SKM-1 treated with dmso at 0.1 percent for 144 hours (cell line): ENCODE data around the gene TXN.

Source experiments
- DNase-seq: peaks from one replicate; lab custom pipeline; 2025; ENCODE audit not compliant: unreplicated experiment; lab: John Stamatoyannopoulos, UW

The TXN gene

DNA sequence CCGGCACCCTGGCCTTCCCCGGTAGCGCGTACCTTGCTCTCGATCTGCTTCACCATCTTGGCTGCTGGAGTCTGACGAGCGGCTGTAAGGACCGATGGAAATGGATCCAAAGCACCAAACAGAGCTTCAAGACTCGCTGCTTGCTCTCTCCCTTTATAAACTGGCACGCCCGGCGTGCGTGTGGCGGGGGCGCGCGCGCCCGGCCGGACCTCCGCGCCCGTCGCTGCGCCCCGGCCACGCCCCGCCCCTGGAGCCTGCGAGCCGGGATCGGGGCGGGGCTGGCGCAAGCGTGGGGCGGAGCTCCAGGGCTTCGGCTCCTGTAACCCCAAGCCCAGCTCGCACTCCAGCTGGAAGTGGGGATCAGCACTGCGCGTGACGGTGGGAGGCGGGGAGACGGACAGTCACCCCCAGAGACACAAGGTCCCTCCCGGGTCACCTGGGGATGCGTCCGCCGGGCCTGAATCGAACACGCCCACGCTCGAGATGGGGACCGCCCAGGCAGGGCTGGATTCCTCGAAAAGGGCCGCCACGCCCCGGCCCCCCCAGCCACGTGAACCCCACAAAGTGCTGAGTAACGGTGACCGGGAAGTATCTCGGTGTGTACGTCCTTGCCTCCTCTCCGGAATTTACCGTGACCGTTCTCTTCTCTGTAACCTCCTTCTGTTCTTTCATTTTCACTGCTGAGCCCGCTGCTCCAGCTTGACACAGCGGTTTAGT, at the start of gene TXN:
TSS of gene TXN (minus strand) at position 128 of the 717 bp plus-strand sequence. CDS start at position 56, 72 bp downstream.
- DNase-seq: peak; percentile 67

DNA sequence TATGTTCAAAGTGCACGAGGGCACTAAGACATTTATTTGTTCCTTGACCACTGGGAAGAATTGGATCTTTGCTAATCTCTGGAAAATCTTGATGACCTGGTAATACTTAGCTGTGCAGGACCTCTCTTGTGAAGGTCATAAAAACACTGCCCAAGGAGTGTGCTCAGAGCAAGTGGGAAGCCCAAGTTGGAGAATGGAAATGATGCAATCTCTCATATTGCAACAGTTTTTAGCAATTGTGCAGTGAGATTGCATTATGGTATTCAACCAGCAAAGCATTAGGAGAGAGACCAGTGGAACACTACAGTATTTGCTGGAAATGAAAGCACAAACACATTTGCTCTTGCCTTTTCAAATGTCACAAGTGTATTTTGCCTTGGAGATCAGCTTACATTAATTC, 46.8 kb upstream of the TXN start:
- peak; percentile 71 for DNase-seq

DNA sequence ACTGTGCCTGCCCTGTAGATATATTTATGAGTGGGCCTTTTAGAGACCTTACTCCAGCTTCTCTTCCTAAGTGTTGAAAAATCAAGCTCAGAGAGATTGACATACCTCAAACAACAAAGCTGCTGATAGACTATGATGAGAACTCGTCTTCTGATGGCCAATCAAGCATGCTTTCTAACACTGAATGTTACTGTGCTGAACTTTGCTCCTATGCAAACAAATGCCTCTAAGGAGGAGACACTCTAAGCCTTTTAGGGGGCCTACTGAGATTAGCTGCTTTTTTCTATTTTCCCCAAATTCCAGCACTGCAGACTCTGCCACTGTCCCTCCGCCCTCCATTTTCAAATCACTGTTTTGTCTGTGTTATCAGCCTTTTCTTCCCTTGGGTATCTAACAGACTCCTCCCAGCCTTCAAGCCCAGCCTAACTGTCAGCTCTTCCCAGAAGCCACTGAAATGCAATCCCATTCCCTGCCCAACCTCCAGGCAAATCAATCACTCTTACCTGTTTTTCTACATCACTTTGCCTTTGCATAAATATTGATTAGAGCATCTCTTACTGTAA, 41.8 kb upstream of the TXN start:
- no peak for DNase-seq

DNA sequence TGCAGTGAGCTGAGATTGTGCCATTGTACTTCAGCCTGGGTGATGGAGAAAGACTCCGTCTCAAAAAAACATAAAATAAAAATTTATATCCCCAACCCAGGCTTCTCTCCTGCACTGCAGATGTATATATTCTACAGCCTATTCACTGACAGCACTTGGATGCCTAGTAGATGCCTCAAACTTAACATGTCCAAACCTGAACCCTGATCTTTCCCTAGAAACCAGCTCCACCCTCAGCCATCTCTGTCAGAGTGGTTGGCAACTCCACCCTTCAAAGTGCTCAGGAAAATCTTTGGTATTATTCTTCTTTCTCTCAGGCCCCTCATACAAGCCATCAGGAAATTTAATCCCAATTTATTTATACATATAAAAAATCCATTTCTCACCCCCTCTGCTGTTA, 36.9 kb upstream of the TXN start:
- no peak for DNase-seq

DNA sequence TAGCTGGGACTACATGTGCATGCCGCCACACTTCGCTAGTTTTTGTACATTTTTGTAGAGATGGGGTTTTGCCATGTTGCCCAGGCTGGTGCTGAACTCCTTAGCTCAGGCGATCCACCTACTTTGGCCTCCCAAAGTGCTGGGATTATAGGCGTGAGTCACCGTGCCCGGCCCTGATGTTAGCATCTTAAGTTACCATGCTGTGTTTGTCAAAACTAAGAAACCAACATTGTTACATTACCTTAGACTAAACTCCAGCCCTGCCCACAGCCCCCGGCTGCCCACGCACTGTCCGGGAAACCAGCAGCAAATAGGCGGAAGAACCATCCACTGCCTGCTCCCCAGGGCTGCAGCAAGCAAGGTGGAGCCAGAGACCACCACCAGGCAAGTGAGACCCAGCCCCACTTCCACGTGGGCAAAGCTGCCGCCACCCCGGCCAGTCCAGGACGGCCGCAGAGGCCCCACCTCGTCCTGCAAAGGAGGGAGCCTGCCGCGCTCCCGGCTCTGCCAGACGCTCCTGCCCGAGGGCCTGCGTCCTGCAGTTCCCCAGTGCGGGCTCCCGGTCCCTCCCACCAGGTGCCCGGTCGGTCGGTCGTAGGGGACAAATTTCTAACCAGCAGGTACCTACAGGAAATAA, 35.7 kb upstream of the TXN start:
- DNase-seq: no peak

DNA sequence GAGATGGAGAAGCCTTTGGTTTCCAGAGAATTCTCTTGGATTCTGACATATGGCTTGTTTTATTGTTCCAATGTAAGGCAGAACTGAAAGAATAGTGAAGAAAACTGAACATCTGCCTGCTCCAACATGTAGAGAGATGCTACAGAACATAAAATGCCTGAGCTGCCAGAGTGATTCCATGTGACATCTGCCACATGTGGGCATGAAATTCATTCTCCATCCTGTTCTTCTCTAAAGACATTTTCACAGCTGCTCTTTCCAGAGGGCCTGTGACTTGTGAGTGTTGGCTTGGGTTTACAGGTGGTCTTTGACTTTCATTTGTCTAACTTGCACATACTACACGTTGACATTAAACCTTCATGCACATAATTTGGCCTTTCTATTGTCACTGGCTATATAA, 33.7 kb upstream of the TXN start:
- DNase-seq: no peak

DNA sequence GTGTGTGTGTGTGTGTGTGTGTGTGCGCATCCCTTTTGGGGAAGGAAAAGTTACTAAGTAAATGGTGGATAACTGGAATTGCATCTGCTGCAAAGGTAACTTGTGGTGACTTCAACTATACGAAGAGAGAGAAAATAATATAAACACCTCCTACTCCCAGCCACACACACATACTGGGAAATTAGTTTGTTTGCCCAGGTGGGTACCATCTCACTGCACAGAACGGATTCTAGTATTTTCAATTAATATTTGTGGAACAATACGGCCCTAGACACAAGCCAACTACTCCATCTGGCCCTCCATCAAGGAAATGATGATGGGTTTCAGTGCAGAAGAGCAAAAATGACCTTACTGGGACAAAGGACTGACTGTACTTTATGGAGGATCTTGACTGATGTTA, 32.2 kb upstream of the TXN start:
- DNase-seq: no peak

DNA sequence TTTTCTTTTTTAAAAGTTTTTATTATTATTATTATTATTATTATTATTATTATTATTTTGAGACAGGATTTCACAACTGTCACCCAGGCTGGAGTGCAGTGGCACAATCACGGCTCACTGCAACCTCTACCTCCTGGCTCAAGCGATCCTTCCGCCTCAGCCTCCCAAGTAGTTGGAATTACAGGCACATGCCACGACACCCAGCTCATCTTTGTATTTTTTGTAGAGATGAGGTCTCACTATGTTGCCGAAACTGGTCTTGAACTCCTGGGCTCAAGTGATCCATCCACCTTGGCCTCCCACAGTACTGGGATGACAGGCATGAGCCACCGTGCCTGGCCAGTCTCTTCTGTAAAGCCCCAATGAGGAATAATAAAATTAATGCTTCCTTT, 31.0 kb upstream of the TXN start:
- DNase-seq: no peak

DNA sequence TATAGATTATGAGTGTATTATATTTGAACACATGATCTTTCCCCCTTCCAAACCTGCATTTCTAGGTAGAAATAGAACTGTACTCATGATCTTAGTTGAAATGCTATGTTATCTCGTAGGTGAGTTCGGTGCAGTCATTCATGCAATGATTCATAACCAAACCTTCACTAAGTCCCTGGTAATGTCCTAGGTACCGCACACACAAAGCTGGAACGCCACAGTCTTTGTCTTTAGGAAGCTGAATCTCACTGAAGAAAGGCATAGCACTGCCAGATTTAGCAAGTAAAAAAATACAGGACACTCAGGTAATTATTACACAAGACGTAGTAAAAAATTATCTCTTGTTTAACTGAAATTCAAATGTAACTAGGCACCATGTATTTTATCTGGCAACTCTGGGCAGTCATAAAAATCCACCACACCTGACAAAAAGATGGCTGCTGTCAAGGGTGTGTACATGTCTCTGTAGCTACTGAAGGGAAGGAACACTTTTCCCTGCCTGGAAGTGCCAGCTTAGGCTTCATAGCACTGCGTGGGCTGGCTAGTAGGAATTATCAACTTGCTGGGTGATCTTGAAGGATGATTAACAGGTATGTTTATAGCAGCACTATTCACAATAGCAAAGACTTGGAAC, 28.0 kb upstream of the TXN start:
- no peak for DNase-seq

DNA sequence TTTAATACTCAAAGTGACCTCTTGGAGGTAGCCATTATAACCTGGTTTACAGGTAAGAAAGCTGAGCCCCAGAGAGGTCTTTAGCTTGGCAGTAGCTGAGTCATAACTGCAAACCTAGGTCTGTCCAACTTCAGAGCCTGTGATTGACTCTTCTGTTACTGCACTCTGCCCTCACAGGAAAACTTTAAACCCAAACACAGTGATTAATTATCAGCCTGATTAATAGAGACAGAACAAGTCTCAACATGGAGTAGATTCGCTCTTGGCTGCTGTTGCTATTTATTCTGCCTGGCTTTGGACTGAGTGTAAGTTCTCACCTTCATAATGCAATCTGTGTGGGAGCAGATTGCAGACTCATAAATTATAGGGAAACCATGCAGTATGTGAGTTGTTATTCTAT, 27.4 kb upstream of the TXN start:
- DNase-seq: no peak

DNA sequence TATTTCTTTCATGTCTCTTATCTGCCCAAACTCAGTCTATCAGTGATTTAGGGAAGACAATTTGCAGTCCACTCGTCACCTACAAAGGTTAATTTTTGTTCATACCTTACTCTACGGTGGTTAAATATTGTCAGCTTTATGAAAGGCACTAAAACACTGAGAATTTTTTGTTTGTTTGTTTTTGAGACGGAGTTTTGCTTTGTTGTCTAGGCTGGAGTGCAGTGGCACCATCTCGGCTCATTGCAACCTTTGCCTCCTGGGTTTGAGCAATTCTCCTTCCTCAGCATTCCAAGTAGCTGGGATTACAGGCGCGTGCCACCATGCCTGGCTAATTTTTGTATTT, 26.4 kb upstream of the TXN start:
- no peak for DNase-seq

DNA sequence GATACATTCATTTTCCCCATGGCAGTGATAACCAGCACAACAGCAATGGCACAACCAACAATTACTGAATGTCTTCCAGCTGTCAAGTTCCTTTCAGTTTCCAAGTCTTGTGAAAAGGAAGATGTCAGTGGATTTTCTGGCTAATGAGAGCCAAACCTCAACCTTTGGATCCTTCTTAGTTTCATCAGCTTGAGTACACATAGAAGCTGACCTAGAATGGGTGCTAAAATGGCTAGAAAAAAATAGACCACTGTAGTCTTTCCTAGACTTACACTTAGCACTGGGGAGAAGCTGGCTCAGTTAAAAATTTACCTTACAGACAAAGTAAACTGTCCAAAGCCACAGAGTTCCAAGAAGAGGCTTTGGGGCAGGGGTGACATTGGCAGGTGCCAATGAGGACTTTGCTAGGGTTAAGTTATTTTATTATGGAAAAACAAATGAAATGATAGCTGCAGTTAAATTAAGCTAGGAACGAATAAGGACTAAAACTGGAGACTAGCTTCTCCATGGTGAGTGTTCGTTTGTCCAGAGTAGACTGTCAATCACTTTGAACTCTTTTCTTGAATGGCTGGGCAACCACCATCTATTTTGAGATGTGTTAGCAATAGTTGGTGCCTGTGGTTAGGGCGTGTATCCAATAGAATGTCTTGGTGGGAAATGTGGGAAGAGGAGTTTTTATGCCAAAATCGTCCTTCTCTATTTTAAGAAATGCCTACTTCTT, 25.9 kb upstream of the TXN start:
- DNase-seq: peak; percentile 32

DNA sequence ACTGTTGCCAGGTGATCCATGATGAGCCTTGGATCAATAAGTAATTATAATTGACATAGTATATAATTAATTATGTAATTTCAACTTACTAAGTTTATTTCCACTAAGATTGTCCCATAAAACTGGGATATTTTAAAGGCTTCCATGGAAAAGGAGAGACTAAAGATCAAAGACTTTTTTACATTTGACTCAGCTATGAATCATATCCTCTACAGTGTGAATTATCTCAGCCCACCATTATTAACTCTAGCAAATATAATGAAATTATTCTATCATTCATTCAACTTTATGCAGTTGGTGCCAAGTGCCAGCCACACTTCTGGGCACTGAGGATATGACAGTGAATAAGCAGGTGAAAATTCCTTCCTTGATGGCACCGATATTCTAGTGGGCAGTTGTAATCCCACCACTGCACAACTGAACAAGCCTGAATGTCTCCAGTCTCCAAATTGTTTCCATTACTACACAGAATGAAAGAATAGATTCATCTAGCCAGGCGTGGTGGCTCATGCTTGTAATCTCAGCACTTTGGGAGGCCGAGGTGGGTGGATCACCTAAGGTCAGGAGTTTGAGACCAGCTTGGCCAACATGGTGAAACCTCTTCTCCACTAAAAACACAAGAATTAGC, 21.9 kb upstream of the TXN start:
- no peak for DNase-seq

DNA sequence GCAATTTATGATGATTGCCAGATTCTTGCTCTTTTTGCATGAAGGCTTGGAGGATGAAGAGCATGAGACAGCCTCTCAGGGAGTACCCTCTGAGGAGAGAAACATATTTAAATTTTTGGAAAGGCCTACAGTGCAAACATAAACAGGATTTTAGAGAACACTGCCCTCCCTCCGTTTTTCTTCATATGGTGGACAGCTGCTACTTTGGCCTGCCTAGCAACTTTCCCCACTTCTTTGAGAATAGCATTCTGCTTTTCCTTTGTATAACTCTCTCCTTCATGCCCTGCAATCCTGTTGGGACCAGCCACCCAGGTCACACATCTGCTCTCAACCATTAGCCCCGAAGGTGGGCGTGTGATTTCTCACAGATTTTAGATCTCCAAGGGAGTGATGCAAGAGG, 20.5 kb upstream of the TXN start:
- DNase-seq: no peak

DNA sequence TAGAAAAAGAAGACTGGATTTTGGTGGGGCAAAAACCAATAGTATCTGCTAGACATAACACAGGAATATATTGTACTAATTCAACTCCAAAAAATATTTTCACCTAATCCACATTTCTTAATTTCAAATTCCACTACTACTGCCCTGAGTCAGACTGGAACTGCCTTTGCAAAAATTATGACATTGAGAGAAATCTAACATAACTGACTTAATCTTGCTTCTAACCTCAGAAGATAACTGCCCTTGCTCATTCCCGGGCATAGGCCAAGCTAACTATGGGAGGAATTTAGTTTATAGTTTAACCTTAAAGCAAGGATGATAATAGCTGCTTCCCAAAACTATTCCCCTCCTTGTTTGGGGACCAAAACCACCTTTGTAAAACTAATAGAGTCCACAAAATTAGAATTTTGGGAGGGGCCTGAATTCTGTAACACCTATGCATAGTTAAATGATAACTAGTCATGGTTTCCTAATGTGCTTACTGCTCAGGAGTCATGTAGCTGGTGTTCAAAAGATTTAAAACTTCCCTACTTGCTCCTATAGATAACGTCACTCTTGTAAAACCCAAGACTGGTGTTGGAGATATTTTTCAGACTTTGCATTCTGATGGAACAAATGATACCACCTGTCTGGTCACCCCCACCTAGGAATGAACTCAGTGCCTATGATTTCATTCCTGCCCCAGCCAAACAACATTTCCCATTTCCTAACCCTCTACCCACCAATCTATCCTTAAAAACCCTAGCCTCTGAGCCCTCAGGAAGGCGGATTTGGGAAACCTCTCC, 14.1 kb upstream of the TXN start:
- no peak for DNase-seq

DNA sequence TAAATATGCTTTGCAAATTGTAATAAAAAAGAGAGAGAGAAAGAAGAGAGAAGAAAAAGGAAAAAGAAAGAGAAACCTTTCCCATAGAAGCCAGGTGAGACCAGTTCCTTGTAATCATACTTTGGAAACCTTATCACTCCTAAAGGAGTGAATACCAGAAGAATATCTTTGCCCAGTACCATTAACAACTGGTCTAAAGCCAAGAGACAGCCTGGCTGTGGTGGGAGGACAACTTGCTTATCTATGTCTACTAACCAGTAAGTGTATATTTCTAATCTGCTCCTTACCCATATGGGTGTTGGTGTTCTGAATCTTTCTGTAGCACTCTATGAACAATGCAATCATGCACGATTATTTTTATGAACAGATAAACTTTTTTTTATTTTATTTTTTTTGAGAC, 10.5 kb upstream of the TXN start:
- DNase-seq: no peak

DNA sequence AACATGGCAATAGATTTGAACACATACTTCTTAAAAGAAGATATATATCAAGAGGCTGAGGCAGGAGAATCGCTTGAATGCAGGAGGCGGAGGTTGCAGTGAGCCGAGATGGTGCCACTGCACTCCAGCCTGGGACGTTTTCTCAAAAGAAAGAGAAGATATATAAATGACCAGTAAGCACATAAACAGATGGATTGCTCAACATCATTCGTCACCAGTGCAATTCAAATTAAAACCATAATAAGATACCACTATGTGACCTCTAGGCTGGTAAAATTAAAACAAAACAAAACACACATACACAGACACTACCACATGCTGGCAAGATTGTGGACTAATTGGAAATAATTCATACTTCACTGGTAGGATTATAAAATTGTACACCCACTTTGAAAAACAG, 5.3 kb upstream of the TXN start:
- no peak for DNase-seq

DNA sequence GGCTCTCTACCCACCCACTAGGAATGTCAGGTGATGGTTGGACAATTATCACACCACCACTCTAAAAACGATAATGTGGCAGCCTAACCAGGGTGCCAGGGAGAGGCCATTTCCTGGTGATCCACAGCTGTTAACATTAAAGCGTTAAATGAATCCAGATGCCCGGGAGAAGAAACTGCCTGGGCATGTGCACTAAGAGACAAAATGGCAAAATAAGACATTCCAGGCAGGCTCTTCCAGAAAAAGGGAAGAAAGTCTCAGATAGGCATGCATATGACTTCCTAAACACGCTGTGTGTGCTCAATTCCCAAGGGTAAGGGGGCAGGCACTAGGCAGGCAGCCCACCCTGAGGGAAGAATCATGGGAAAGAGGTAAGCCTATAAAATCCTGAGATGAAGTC, 4.6 kb upstream of the TXN start:
- no peak for DNase-seq

DNA sequence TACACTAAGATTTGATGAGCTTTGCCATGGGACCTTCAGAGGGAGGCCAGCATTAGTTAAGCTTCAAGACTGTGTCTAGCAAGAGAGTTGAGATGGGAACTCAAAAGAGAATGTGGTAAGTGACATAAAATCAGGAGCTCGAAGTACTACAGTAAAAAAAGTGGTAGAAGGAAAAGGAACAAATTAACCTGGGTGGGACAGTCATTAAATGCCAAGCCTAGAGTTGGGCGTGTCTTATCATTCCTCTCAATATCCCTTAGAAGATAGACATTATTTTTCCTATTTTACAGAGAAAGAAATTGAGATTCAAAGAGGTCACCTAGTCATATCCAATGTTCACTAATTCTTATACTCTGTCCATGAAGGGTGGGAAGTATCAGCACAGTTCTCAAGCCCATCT, 3.3 kb upstream of the TXN start:
- DNase-seq: no peak

DNA sequence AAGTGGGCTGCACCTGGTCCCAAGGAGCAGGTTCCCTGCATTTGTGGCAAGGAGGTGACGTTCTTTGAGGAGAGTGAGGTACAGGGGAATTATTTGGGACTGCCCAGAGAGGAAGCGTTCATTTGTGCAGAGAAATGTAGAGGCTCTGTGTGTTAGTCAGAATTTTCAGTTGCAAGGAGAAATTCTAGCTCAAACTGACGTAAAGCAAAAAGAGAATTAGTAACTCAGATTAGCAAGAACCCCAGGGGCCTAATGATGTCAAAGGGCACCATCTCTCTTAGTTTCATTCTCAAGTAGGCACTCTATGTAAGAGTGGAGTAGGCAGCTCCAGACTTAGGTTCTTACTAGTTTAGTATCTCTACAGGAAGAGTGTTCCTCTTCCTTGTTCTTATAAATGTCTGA, 2.4 kb upstream of the TXN start:
- DNase-seq: no peak

DNA sequence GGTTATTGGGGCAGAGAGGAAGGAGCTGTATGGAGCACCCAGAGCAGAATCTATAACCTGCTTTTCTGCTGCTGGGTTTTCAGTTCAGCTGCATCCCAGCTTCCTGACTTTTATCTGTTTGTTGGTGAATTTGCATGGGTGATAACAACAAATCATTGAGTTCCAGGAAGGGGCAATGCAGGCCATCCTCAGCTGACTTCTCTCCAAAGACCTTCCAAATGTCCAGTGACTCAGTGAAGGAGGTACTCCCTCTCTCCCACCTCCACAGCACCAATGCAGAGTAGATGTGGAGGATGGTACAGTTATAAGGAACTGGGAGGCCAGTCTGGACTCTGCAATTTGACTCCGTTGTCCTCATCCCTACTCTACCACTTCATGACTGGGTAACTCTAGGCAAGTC, 1.6 kb upstream of the TXN start:
- no peak for DNase-seq
